Psoas muscle (tissue), 8 donors: Measurements from ENCODE around the gene MYBPC2. TPM values are rescaled to one million over a fixed set of nuclear protein-coding genes. Genes with fewer than 3 reads are reported as not detected.

Experiments used
- ATAC-seq, 4 donors: fragments of 200-7000 bp; cut with Tn5 transposase; one replicate each; pipeline ENCODE4 v1.9.1; 2020; ENCODE audit warnings: moderate library complexity in 3 of 4, mild to moderate bottlenecking in 2 of 4
- DNase-seq, 2 donors: peaks; one replicate each; pipeline ENCODE4 v3.0.0-alpha.2; 2020
- H3K27ac ChIP-seq: fragments of 200-600 bp; one replicate; pipeline ENCODE4 v1.8.0; 2022
- H3K27me3 ChIP-seq, 3 donors: fragments of 200-600 bp in 1 of 3; one replicate each; pipeline versions ENCODE4 v1.6.1 to v1.8.0; 2013 to 2022; ENCODE audit warnings: low read length in 2 of 3, mild to moderate bottlenecking in 2 of 3, moderate library complexity in 1 of 3; ENCODE audit not compliant: insufficient read depth in 3 of 3
- H3K36me3 ChIP-seq, 2 donors: fragments of 200-600 bp in 1 of 2; one replicate each; pipeline versions ENCODE4 v1.6.1 to v1.8.0; 2013 to 2022; ENCODE audit warnings: low read depth in 1 of 2, mild to moderate bottlenecking in 1 of 2, moderate library complexity in 1 of 2; ENCODE audit not compliant: insufficient read depth in 1 of 2
- H3K4me1 ChIP-seq: fragments of 200-600 bp; one replicate; pipeline ENCODE4 v1.8.0; 2022
- H3K4me3 ChIP-seq: fragments of 200-600 bp; one replicate; pipeline ENCODE4 v1.8.0; 2022; ENCODE audit warnings: mild to moderate bottlenecking
- H3K9me3 ChIP-seq: fragments of 200-600 bp; one replicate; pipeline ENCODE4 v1.8.0; 2022
- CTCF ChIP-seq: fragments of 200-600 bp; IDR thresholded peaks from one replicate; pipeline ENCODE4 v1.8.0; 2022; ENCODE audit warnings: antibody characterized with exemption
- WGBS, 3 donors: extraction: QIAGEN DNeasy Blood & Tissue Kit; methylation state at CpG; one replicate each; pipeline versions ENCODE4 v1.1.6 to v1.1.7; 2013; 5-methylcytosine and 5-hydroxymethylcytosine counted together
- intact Hi-C, 2 donors: fragments of 100-400 bp; cut with DNase I; formaldehyde crosslinking; loops; one replicate each; pipeline versions ENCODE4 v1.11.0 to v1.14.2; 2022
- polyA plus RNA-seq, 3 donors: library from polyadenylated mRNA; stranded (reverse); fragments of 200-250 nt; gene quantifications; one replicate each; pipeline ENCODE4 v1.2.3, GENCODE V29; 2013
- total RNA-seq, 4 donors: library from RNA; stranded (reverse); fragmentation: NEBNext Ultra II Directional in 2 of 4; extraction: Animal tissue kit (Norgen Biotek cat#: 25700) in 2 of 4; gene quantifications; one replicate each; pipeline versions ENCODE4 v1.2.1 to v1.2.4, GENCODE V29; 2021 to 2023
- donor health status: healthy with polysubstance abuse.
- donor health status: DM: no; HTN: no; CAD: no; lungs with moderate emphysema.
- donor health status: Bipolar disorder and iron deficiency.
- donor health status: healthy.
- donor health status: DM: yes; HTN: yes; CAD: no.
- donor health status: DM: no; HTN: no; CAD: no.
- donor health status: DM: no; HTN: no; CAD: no.
- donor health status: DM: yes; HTN: yes; CAD: no.

The MYBPC2 gene
- total and polyA plus RNA-seq, 7 donors = 65.8 to 1,898 (median 1,123) TPM

- Histone ChIP-seq H3K36me3 (peaks cover 3 to 64% of the 10 kb centered on the region in 2 donors), H3K27me3 (no peaks in the 10 kb centered on the region), H3K27ac (no peak overlapping the region), H3K4me3 (no peak overlapping the region), H3K4me1 (peaks cover 7% of the 10 kb centered on the region), H3K9me3 (no peaks in the 10 kb centered on the region)
- intact Hi-C loops = no loop called here
- DNase-seq (no peak), ATAC-seq (no peak)
- 59 to 69% (median 59%) methylated on average over 10 of the region's 10 CpGs for WGBS, 3 donors
- no peak for TF ChIP-seq CTCF
These were observed 50.2 kb downstream of the MYBPC2 start for GRCh38 chr19:50482916-50483315.

GRCh38 chr19:50485284-50485955, 52.7 kb downstream of the MYBPC2 start:
- DNase-seq = peak in 1 of 2 donors; percentile 32

GRCh38 chr19:50486823-50487515, 54.3 kb downstream of the MYBPC2 start:
- WGBS, 3 donors = 72 to 76% (median 74%) methylated on average over 18 of the region's 18 CpGs
- intact Hi-C loops = no loop called here
- peak in 1 of 4 donors; percentile 17 for ATAC-seq
- Histone ChIP-seq H3K36me3 (peaks cover 0 to 25% of the 10 kb centered on the region in 2 donors), H3K9me3 (no peaks in the 10 kb centered on the region), H3K4me1 (peaks cover 19% of the 10 kb centered on the region), H3K27me3 (no peaks in the 10 kb centered on the region), H3K4me3 (no peak overlapping the region), H3K27ac (no peak overlapping the region)
- TF ChIP-seq CTCF = peak; percentile 56
- peak; percentile 66 to 74 for DNase-seq

More at GRCh38 chr19:50485284-50485955, 52.7 kb downstream of the MYBPC2 start:
- no peaks in the 10 kb centered on the region for H3K9me3 ChIP-seq
- no peak for TF ChIP-seq CTCF
- intact Hi-C loops = no loop called here
- H3K27ac ChIP-seq = no peak overlapping the region
- no peaks in the 10 kb centered on the region for H3K27me3 ChIP-seq
- WGBS, 3 donors = 43 to 60% (median 50%) methylated on average over 10 of the region's 10 CpGs
- peaks cover 14% of the 10 kb centered on the region for H3K4me1 ChIP-seq
- H3K4me3 ChIP-seq = no peak overlapping the region
- peaks cover 0 to 40% of the 10 kb centered on the region in 2 donors for H3K36me3 ChIP-seq
- ATAC-seq = peak in 2 of 4 donors; percentile 7 to 16

- no peak overlapping the region for H3K4me3 ChIP-seq
- peaks cover 0 to 14% of the 10 kb centered on the region in 2 donors for H3K36me3 ChIP-seq
- intact Hi-C loops = no loop called here
- 51 to 55% (median 53%) methylated on average over 12 to 13 of the region's 13 CpGs for WGBS, 3 donors
- H3K9me3 ChIP-seq = no peaks in the 10 kb centered on the region
- H3K27me3 ChIP-seq = no peaks in the 10 kb centered on the region
- no peak for ATAC-seq
- TF ChIP-seq CTCF = no peak
- DNase-seq = peak in 1 of 2 donors; percentile 26
- peaks cover 19% of the 10 kb centered on the region for H3K4me1 ChIP-seq
- H3K27ac ChIP-seq = peak overlapping the region; percentile 67
These were observed 55.9 kb downstream of the MYBPC2 start for GRCh38 chr19:50488389-50489194.
